Transverse colon (tissue), 3 donors: ENCODE measurements around the gene EHMT1.

Experiments
- CTCF ChIP-seq, 5 experiments: fragments of 200-600 bp in 3 of 5; fragments of 450-650 bp in 2 of 5; sonication (generic) in 3 of 5; IDR thresholded peaks; 1 replicate in 2 of 5; 2 replicates in 3 of 5; pipeline ENCODE4 v1.5.1; 2016 to 2017; ENCODE audit warnings: antibody characterized with exemption in 5 of 5, inconsistent platforms in 3 of 5, mild to moderate bottlenecking in 2 of 5, moderate library complexity in 1 of 5
- EP300 ChIP-seq: sonication (generic); formaldehyde crosslinking; IDR thresholded peaks from one replicate; pipeline ENCODE4 v1.6.1; 2017; ENCODE audit warnings: antibody characterized with exemption, low read depth

DNA sequence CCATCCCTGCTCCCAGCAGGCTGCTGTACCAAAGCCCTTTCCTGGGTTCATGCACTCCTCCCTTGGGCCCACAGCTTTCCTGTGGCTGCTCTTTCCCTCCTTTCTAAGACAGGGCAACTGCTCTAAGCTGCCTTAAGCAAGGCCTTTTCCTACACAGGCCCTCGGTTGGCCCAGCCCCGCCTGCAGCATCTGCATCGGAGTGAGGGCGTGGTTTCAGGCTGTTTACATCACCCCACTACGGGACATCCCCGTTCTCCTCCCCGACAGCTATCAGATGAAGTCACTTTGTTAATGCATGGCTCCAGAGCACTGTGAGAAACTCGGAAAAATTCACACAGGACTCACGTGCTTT lies 43.5 kb upstream of the EHMT1 start:
- no peak for TF ChIP-seq CTCF (IDR thresholded peaks at IDR 0.05)
- TF ChIP-seq EP300 = no peak
